Dendritic cell treated with granulocyte-macrophage colony-stimulating factor and Interleukin-4, amounts not matched to agents 40 ng/mL and 50 ng/mL, for 4 days (primary cell): Measurements from ENCODE around the gene SPATA18.

ENCODE experiments used
- H3K27ac Mint-ChIP-seq: one replicate; pipeline ENCODE4 v1.8.0; 2022; ENCODE audit warnings: mild to moderate bottlenecking, mixed read lengths
- H3K27me3 Mint-ChIP-seq: one replicate; pipeline ENCODE4 v1.8.0; 2022; ENCODE audit warnings: mild to moderate bottlenecking, mixed read lengths
- H3K36me3 Mint-ChIP-seq: one replicate; pipeline ENCODE4 v1.8.0; 2022; ENCODE audit warnings: low read depth, mixed read lengths
- H3K4me1 Mint-ChIP-seq: one replicate; pipeline ENCODE4 v1.8.0; 2022; ENCODE audit warnings: low read depth, mixed read lengths
- H3K4me3 Mint-ChIP-seq: one replicate; pipeline ENCODE4 v1.8.0; 2022; ENCODE audit warnings: mild to moderate bottlenecking, moderate library complexity, mixed read lengths
- H3K9me3 Mint-ChIP-seq: one replicate; pipeline ENCODE4 v1.8.0; 2022; ENCODE audit warnings: mixed read lengths
- intact Hi-C: fragments of 100-400 bp; cut with micrococcal nuclease; formaldehyde crosslinking; loops from one replicate; pipeline ENCODE4 v1.15.0; 2022

The SPATA18 gene, protein sequence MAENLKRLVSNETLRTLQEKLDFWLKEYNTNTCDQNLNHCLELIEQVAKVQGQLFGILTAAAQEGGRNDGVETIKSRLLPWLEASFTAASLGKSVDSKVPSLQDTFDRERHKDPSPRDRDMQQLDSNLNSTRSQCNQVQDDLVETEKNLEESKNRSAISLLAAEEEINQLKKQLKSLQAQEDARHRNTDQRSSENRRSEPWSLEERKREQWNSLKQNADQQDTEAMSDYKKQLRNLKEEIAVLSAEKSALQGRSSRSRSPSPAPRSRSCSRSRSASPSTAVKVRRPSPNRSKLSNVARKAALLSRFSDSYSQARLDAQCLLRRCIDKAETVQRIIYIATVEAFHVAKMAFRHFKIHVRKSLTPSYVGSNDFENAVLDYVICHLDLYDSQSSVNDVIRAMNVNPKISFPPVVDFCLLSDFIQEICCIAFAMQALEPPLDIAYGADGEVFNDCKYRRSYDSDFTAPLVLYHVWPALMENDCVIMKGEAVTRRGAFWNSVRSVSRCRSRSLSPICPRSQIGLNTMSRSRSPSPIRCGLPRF

GRCh38 chr4:52051213-52051614, at the start of gene SPATA18:
Gene SPATA18 (plus strand): TSS chr4:52051304. CDS start chr4:52051705, 401 bp downstream.
- intact Hi-C loops: no loop called here
- H3K27me3 Mint-ChIP-seq: peaks cover 72% of the 10 kb centered on the region

DNA sequence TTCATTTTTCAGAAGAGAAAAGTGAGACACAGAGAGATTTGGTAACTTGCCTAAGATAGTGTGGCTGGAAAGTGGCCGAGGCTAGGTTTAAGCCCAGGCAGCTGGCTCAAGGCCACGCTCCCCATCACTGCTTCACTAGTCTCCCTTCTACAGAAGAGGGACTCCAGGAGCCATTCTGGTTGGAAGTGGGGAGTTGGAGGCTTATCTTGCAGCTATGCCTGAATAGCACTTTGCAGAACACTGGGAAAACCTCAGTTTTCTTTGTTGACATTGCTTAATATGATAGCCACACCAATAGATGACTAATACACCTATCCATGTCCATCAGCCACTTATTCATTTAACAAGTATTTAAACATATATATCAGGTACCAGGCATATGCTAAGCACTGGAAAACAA, 49.5 kb upstream of the SPATA18 start:
- H3K36me3 Mint-ChIP-seq: no peaks in the 10 kb centered on the region
- no peaks in the 10 kb centered on the region for H3K9me3 Mint-ChIP-seq
- no peak overlapping the region for H3K4me3 Mint-ChIP-seq
- intact Hi-C loops: no loop called here
- H3K4me1 Mint-ChIP-seq: no peaks in the 10 kb centered on the region
- H3K27me3 Mint-ChIP-seq: no peaks in the 10 kb centered on the region
- no peak overlapping the region for H3K27ac Mint-ChIP-seq

More at GRCh38 chr4:52051213-52051614, at the start of gene SPATA18:
- peak within 1 kb of the TSS; percentile 51 for H3K27ac Mint-ChIP-seq
- peaks cover 29% of the 10 kb centered on the region for H3K4me1 Mint-ChIP-seq
- H3K9me3 Mint-ChIP-seq: no peaks in the 10 kb centered on the region
- no peaks in the 10 kb centered on the region for H3K36me3 Mint-ChIP-seq
- H3K4me3 Mint-ChIP-seq: peak within 1 kb of the TSS; percentile 84

DNA sequence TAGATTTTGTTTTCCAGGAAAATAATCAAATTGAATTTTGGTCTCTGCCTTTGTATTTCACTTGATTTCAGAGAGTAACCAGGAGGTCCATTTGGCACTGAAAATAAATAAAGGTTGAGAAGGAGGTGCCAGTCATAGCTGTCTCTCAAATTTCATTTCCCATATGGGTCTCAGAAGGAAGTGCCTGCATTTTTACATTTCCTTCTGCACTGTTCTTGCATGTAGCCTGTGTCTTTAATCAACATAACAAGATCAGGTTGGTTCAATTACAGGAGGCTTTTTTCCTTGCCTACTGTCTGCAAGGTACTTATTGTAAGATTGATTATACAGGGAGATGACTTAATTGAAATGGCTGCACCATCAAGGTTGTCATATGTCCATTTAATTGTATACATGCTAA, 46.7 kb upstream of the SPATA18 start:
- intact Hi-C loops: no loop called here
- H3K9me3 Mint-ChIP-seq: no peaks in the 10 kb centered on the region

GRCh38 chr4:52005604-52006273, 45.4 kb upstream of the SPATA18 start:
- Mint-ChIP-seq H3K36me3 (no peaks in the 10 kb centered on the region), H3K9me3 (no peaks in the 10 kb centered on the region), H3K27ac (no peak overlapping the region), H3K4me3 (no peak overlapping the region), H3K4me1 (no peaks in the 10 kb centered on the region), H3K27me3 (no peaks in the 10 kb centered on the region)
- intact Hi-C loops: no loop called here

More for the DNA sequence above, 46.7 kb upstream of the SPATA18 start:
- Mint-ChIP-seq H3K4me1 (no peaks in the 10 kb centered on the region), H3K4me3 (no peak overlapping the region), H3K27ac (no peak overlapping the region), H3K27me3 (no peaks in the 10 kb centered on the region), H3K36me3 (no peaks in the 10 kb centered on the region)

DNA sequence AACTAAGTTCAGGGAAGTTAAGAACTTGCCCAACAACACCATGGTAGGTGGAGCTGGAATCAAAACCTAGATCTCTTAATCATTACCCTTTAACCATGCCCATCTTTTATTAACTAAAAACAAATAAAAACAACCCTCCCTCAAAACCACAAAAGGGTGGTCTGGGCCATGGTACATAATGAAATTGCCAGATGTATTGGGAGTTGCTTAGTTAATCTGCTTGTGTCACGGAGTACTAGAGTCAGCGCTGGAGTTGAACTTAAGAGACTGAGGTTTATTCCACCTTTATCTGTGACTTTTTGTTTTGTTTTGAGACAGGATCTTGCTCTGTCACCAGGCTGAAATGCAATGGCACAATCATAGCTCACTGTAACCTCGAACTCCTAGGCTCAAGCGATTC, 44.2 kb upstream of the SPATA18 start:
- no peaks in the 10 kb centered on the region for H3K9me3 Mint-ChIP-seq
- H3K4me3 Mint-ChIP-seq: no peak overlapping the region
- no peaks in the 10 kb centered on the region for H3K27me3 Mint-ChIP-seq
- H3K27ac Mint-ChIP-seq: no peak overlapping the region
- intact Hi-C loops: no loop called here
- H3K36me3 Mint-ChIP-seq: no peaks in the 10 kb centered on the region
- H3K4me1 Mint-ChIP-seq: no peaks in the 10 kb centered on the region

DNA sequence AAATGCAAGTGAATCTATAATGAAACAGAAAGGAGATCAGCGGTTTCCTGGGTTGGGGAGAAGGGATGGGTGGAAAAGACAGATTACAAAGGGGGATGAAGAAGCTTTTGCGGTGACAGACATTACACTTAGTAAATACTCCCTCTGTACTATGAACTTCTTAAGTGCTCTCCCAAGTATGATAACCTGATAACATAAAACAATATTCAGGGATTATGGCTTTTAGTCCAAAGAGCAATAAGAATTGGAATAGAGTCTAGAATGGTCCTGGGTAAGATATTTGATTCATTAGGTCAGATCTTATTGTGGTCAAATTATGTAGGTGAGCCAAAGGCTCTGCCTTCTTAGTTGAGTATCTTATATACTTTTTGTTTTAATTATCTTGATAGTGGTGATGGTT, 40.1 kb upstream of the SPATA18 start:
- Mint-ChIP-seq H3K9me3 (no peaks in the 10 kb centered on the region), H3K4me1 (peaks cover 9% of the 10 kb centered on the region), H3K27ac (no peak overlapping the region), H3K27me3 (no peaks in the 10 kb centered on the region), H3K36me3 (no peaks in the 10 kb centered on the region), H3K4me3 (no peak overlapping the region)
- intact Hi-C loops: no loop called here

DNA sequence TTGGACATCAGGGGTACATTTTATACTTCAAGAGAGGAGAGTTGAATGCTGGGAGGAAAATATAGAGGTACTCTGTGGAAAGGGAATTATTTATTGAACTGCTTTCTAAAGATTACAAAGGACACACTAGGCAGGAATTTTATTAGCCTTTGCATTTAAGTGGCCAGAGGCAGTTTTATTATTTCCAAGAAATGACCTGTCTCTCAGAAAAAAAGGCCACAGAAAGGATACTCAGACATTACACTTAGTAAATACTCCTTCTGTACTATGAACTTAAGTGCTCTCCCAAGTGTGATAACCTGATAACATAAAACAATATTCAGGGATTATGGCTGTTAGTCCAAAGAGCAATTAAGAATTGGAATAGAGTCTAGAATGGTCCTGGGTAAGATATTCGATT, 38.5 kb upstream of the SPATA18 start:
- intact Hi-C loops: no loop called here
- Mint-ChIP-seq H3K4me1 (peaks cover 9% of the 10 kb centered on the region), H3K36me3 (no peaks in the 10 kb centered on the region), H3K27ac (no peak overlapping the region), H3K27me3 (no peaks in the 10 kb centered on the region), H3K9me3 (no peaks in the 10 kb centered on the region), H3K4me3 (no peak overlapping the region)

DNA sequence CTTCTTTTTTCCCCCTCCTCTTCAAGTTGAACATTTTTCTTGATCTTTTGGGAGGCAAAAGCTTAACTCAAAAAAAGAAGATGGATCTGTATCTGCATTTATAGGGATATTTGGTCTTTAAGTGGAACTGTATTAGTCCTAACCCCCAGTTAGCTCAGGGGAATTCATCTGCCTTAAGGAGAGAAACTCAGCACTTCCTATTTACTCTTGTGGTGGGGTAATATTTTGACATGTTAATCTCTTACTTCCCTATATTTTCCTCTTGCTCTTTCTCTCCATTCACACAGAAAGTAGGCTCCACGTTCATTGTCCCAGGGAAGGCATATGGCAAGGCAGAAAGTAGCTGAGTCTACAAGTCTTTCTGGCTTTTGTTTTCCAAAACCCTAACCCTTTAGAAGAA, 36.2 kb upstream of the SPATA18 start:
- H3K27ac Mint-ChIP-seq: no peak overlapping the region
- H3K27me3 Mint-ChIP-seq: no peaks in the 10 kb centered on the region
- no peaks in the 10 kb centered on the region for H3K9me3 Mint-ChIP-seq
- no peak overlapping the region for H3K4me3 Mint-ChIP-seq
- H3K4me1 Mint-ChIP-seq: peaks cover 12% of the 10 kb centered on the region
- intact Hi-C loops: no loop called here
- no peaks in the 10 kb centered on the region for H3K36me3 Mint-ChIP-seq

- no peaks in the 10 kb centered on the region for H3K9me3 Mint-ChIP-seq
- H3K27me3 Mint-ChIP-seq: no peaks in the 10 kb centered on the region
- intact Hi-C loops: no loop called here
- H3K27ac Mint-ChIP-seq: no peak overlapping the region
- peaks cover 17% of the 10 kb centered on the region for H3K4me1 Mint-ChIP-seq
- no peak overlapping the region for H3K4me3 Mint-ChIP-seq
- H3K36me3 Mint-ChIP-seq: no peaks in the 10 kb centered on the region
Observed at GRCh38 chr4:52015366-52015765, 35.7 kb upstream of the SPATA18 start.

- Mint-ChIP-seq H3K27ac (no peak overlapping the region), H3K4me1 (peaks cover 19% of the 10 kb centered on the region), H3K27me3 (no peaks in the 10 kb centered on the region), H3K4me3 (no peak overlapping the region), H3K9me3 (no peaks in the 10 kb centered on the region), H3K36me3 (no peaks in the 10 kb centered on the region)
- intact Hi-C loops: no loop called here
Observed at GRCh38 chr4:52016981-52017380, 34.1 kb upstream of the SPATA18 start.

DNA sequence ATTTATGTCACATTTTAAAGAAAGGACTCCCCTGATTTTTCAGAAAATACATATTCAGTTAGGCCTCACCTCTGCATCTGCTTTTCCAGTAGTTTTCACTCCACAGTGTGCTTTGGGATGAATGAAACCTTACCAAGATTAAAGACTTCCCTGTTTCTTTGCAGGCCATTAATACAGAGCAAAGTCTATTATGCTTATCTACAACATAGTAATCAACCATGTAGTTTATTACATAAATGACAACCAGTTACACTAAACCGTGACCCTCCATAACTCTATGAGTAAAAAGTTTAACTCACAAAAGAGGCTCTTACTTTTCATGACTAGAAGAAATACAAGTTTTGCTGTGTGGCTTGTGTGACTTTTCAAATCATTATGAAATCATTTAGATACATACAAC, 33.3 kb upstream of the SPATA18 start:
- Mint-ChIP-seq H3K27me3 (no peaks in the 10 kb centered on the region), H3K4me1 (peaks cover 19% of the 10 kb centered on the region), H3K27ac (no peak overlapping the region), H3K36me3 (no peaks in the 10 kb centered on the region), H3K4me3 (no peak overlapping the region), H3K9me3 (no peaks in the 10 kb centered on the region)
- intact Hi-C loops: no loop called here

- no peaks in the 10 kb centered on the region for H3K27me3 Mint-ChIP-seq
- H3K4me1 Mint-ChIP-seq: peaks cover 12% of the 10 kb centered on the region
- no peak within 1 kb of the TSS for H3K27ac Mint-ChIP-seq
- H3K4me3 Mint-ChIP-seq: no peak within 1 kb of the TSS
- intact Hi-C loops: no loop called here
- H3K9me3 Mint-ChIP-seq: no peaks in the 10 kb centered on the region
- no peaks in the 10 kb centered on the region for H3K36me3 Mint-ChIP-seq
Observed at GRCh38 chr4:52019936-52020657, 31.0 kb upstream of the SPATA18 start, which contains the start of gene LRRC66. Gene LRRC66 (minus strand): TSS chr4:52020363. CDS start chr4:52017613, 2,750 bp downstream.

DNA sequence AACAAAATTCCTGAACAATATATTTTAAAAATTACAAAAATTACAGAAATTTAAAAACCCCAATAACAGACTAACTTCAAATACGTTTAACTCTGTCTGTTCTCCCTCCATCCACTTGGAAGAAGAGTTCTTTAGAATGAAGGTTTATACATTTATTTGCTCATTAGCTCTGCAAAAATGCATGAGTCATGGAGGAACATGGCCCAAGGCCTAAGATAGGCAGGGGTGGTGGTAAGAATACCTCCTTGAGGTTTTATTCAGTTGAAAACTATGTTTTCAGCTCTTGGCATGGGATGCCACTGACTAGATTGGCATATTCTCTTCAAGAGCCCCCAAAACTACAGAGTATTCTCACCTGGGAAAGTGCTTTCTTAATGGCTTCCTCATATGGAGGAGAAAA, 22.1 kb upstream of the SPATA18 start:
- H3K4me1 Mint-ChIP-seq: peaks cover 11% of the 10 kb centered on the region
- no peaks in the 10 kb centered on the region for H3K9me3 Mint-ChIP-seq
- no peak overlapping the region for H3K27ac Mint-ChIP-seq
- no peak overlapping the region for H3K4me3 Mint-ChIP-seq
- intact Hi-C loops: no loop called here
- peaks cover 6% of the 10 kb centered on the region for H3K36me3 Mint-ChIP-seq
- H3K27me3 Mint-ChIP-seq: no peaks in the 10 kb centered on the region

- Mint-ChIP-seq H3K36me3 (peaks cover 6% of the 10 kb centered on the region), H3K27me3 (peaks cover 19% of the 10 kb centered on the region), H3K4me3 (no peak overlapping the region), H3K9me3 (no peaks in the 10 kb centered on the region), H3K27ac (peak overlapping the region; percentile 14), H3K4me1 (peaks cover 11% of the 10 kb centered on the region)
- intact Hi-C loops: no loop called here
Observed at GRCh38 chr4:52032005-52032404, 19.1 kb upstream of the SPATA18 start.
